ENCODE data around the gene SCCPDH.

DNA sequence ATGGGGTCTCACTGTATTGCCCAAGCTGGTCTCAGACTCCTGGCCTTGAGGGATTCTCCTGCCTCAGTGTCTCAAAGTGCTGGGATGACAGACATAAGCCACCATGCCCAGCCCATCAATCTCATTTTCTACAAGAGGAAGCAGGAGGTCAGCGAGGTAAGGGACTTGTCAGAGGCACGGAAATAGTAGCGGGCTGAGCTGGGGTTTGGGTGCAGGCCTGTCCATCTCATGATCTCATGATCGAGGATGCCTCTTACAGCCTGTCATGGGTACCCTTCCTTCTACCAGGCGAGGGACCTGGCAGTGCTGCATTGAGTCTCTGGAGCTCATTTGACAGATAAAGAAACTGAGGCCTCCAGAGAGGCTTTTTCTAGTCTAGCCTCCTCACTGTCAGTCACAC, 28.5 kb upstream of the SCCPDH start:
- TF ChIP-seq POLR2A (IDR thresholded peaks at IDR 0.05; ENCODE audit: low read length) (no peak), GATA1 (IDR thresholded peaks at IDR 0.05; ENCODE audit: low read depth, low read length) (no peak)

All from erythroblast (primary cell).